IMR-90 (cell line): ENCODE results near the gene GUCA1C. TPM values are rescaled to one million over a fixed set of nuclear protein-coding genes. Genes with fewer than 3 reads are reported as not detected.

ENCODE experiments used
- ATAC-seq: fragments of 200-7000 bp; cut with Tn5 transposase; 2 replicates; pipeline ENCODE4 v1.9.1; 2020; ENCODE audit warnings: low read depth, mild to moderate bottlenecking, moderate library complexity
- BruUV-seq: library from RNA; stranded (reverse); fragments of 400-500 nt; replicated peaks from 2 replicates; lab custom pipeline; 2021; lab: Mats Ljungman, UMichigan
- CTCF ChIA-PET: fragments of 300-600 bp; formaldehyde crosslinking; extraction: SDS; loops from one replicate; lab custom pipeline; 2021; ENCODE audit warnings: antibody characterized with exemption; lab: Yijun Ruan, JAX
- POLR2A ChIA-PET: fragments of 300-600 bp; sonication (Branson Sonifier 250); formaldehyde crosslinking; loops from one replicate; lab custom pipeline; 2022; ENCODE audit warnings: antibody characterized with exemption; ENCODE audit not compliant: unreplicated experiment; lab: Charles Lee
- DNase-seq: peaks from one replicate; pipeline ENCODE4 v3.0.0; 2013
- H2AFZ ChIP-seq: replicated peaks from 2 replicates; pipeline ENCODE3; 2013; ENCODE audit warnings: low read length, mild to moderate bottlenecking; ENCODE audit not compliant: poor library complexity
- H2AK5ac ChIP-seq: 2 replicates; pipeline ENCODE4 v1.6.1; 2013; ENCODE audit warnings: low read depth, low read length, inconsistent platforms
- H2AK9ac ChIP-seq: replicated peaks from 2 replicates; pipeline ENCODE3; 2013; ENCODE audit warnings: mild to moderate bottlenecking, low read depth, low read length, moderate library complexity; ENCODE audit not compliant: poor library complexity
- H2BK120ac ChIP-seq: 2 replicates; pipeline ENCODE4 v1.6.1; 2013; ENCODE audit warnings: low read depth, low read length, inconsistent platforms
- H2BK15ac ChIP-seq: 3 replicates; pipeline ENCODE4 v1.6.1; 2013; ENCODE audit warnings: low read depth, low read length, inconsistent platforms
- H2BK20ac ChIP-seq: 2 replicates; pipeline ENCODE4 v1.6.1; 2013; ENCODE audit warnings: low read depth, mild to moderate bottlenecking, inconsistent platforms, low read length, moderate library complexity
- H2BK5ac ChIP-seq: 2 replicates; pipeline ENCODE4 v1.6.1; 2013; ENCODE audit warnings: mild to moderate bottlenecking, low read depth, low read length, inconsistent platforms; ENCODE audit not compliant: poor library complexity, severe bottlenecking
- H3K14ac ChIP-seq: replicated peaks from 2 replicates; pipeline ENCODE4 v1.6.1; 2013; ENCODE audit warnings: low read depth, low read length, inconsistent platforms
- H3K18ac ChIP-seq: 2 replicates; pipeline ENCODE4 v1.6.1; 2013; ENCODE audit warnings: low read depth, low read length, control low read depth
- H3K23ac ChIP-seq: 2 replicates; pipeline ENCODE4 v1.6.1; 2013; ENCODE audit warnings: low read depth, low read length, inconsistent platforms
- H3K27ac ChIP-seq: 2 replicates; pipeline ENCODE4 v1.5.1; 2013; ENCODE audit warnings: mild to moderate bottlenecking, control low read depth, low read length; ENCODE audit not compliant: insufficient read depth
- H3K27me3 ChIP-seq: 2 replicates; pipeline ENCODE4 v1.6.1; 2013; ENCODE audit warnings: low read length; ENCODE audit not compliant: control insufficient read depth, insufficient read depth
- H3K36me3 ChIP-seq: 2 replicates; pipeline ENCODE4 v1.6.1; 2013; ENCODE audit warnings: low read length, mixed read lengths; ENCODE audit not compliant: control insufficient read depth, insufficient read depth
- H3K4ac ChIP-seq: 2 replicates; pipeline ENCODE4 v1.6.1; 2013; ENCODE audit warnings: low read depth, low read length, inconsistent platforms
- H3K4me1 ChIP-seq: 2 replicates; pipeline ENCODE4 v1.6.1; 2013; ENCODE audit warnings: low read length, mixed read lengths; ENCODE audit not compliant: control insufficient read depth, insufficient read depth
- H3K4me2 ChIP-seq: 2 replicates; pipeline ENCODE4 v1.6.1; 2013; ENCODE audit warnings: low read depth, mild to moderate bottlenecking, control low read depth, low read length, moderate library complexity
- H3K4me3 ChIP-seq: 2 replicates; pipeline ENCODE4 v1.5.1; 2013; ENCODE audit warnings: low read depth, mild to moderate bottlenecking, control low read depth, low read length, moderate library complexity; ENCODE audit not compliant: insufficient read depth
- H3K56ac ChIP-seq: 2 replicates; pipeline ENCODE4 v1.6.1; 2013; ENCODE audit warnings: low read length, inconsistent platforms; ENCODE audit not compliant: insufficient read depth; ENCODE audit errors: extremely low read depth
- H3K79me1 ChIP-seq, 2 experiments: 2 replicates each; pipeline ENCODE4 v1.6.1; 2013; ENCODE audit warnings: low read length in 2 of 2, inconsistent platforms in 1 of 2, low read depth in 1 of 2
- H3K9ac ChIP-seq: 2 replicates; pipeline ENCODE4 v1.6.1; 2013; ENCODE audit warnings: low read depth, low read length, control low read depth
- H3K9me1 ChIP-seq: 2 replicates; pipeline ENCODE4 v1.6.1; 2013; ENCODE audit warnings: low read length, inconsistent platforms; ENCODE audit not compliant: insufficient read depth
- H3K9me3 ChIP-seq: 2 replicates; pipeline ENCODE4 v1.6.1; 2013; ENCODE audit warnings: low read length; ENCODE audit not compliant: control insufficient read depth, insufficient read depth
- H4K20me1 ChIP-seq: 2 replicates; pipeline ENCODE4 v1.6.1; 2013; ENCODE audit warnings: low read length, inconsistent platforms; ENCODE audit not compliant: insufficient read depth
- H4K5ac ChIP-seq: 2 replicates; pipeline ENCODE4 v1.6.1; 2013; ENCODE audit warnings: mild to moderate bottlenecking, low read depth, low read length, control low read depth
- H4K8ac ChIP-seq, 2 experiments: 2 replicates each; pipeline ENCODE4 v1.6.1; 2013; ENCODE audit warnings: low read depth in 2 of 2, low read length in 2 of 2, control low read depth in 1 of 2, inconsistent platforms in 1 of 2
- H4K91ac ChIP-seq: 2 replicates; pipeline ENCODE4 v1.6.1; 2013; ENCODE audit warnings: low read depth, low read length, inconsistent platforms; ENCODE audit not compliant: insufficient read depth
- CEBPB ChIP-seq: IDR thresholded peaks from 2 replicates; pipeline ENCODE4 v1.6.1; 2012; ENCODE audit warnings: low read depth, low read length, improper control_type of control experiment
- ELK1 ChIP-seq: fragments of 150-350 bp; IDR thresholded peaks from 2 replicates; pipeline ENCODE4 v1.6.1; 2016; ENCODE audit warnings: low read depth, mild to moderate bottlenecking, low read length, moderate library complexity, borderline replicate concordance
- FOS ChIP-seq: fragments of 150-350 bp; IDR thresholded peaks from 2 replicates; pipeline ENCODE4 v1.6.1; 2016; ENCODE audit warnings: low read depth, low read length
- MAZ ChIP-seq: IDR thresholded peaks from 2 replicates; pipeline ENCODE4 v1.6.1; 2012; ENCODE audit warnings: low read depth, mild to moderate bottlenecking, low read length, improper control_type of control experiment, moderate library complexity, borderline replicate concordance
- MXI1 ChIP-seq: IDR thresholded peaks from 2 replicates; pipeline ENCODE4 v1.6.1; 2012; ENCODE audit warnings: low read depth, mild to moderate bottlenecking, low read length, moderate library complexity, borderline replicate concordance
- RAD21 ChIP-seq: IDR thresholded peaks from 2 replicates; pipeline ENCODE4 v1.6.1; 2012; ENCODE audit warnings: low read length, improper control_type of control experiment
- RFX5 ChIP-seq: IDR thresholded peaks from 2 replicates; pipeline ENCODE4 v1.8.0; 2012; ENCODE audit warnings: low read depth, mild to moderate bottlenecking, low read length, moderate library complexity
- SMC3 ChIP-seq: fragments of 150-350 bp; IDR thresholded peaks from 2 replicates; pipeline ENCODE4 v1.6.1; 2016; ENCODE audit warnings: low read depth, mild to moderate bottlenecking, antibody characterized with exemption, low read length, moderate library complexity
- WGBS, 2 experiments: methylation state at CpG; one replicate each; pipeline versions ENCODE4 v1.1.5 to v1.1.7; 2013; ENCODE audit warnings: missing lambda C conversion rate in 2 of 2; ENCODE audit not compliant: insufficient read length in 1 of 2; ENCODE audit errors: extremely low coverage in 2 of 2; 5-methylcytosine and 5-hydroxymethylcytosine counted together
- dilution Hi-C: fragments of 300-500 bp; cut with HindIII; formaldehyde crosslinking; loops from one replicate; pipeline ENCODE4 v1.14.3; 2018; ENCODE audit warnings: low sequenced_read_pairs; ENCODE audit not compliant: unreplicated experiment
- in situ Hi-C: fragments of 300-500 bp; cut with MboI; formaldehyde crosslinking; loops from 3 replicates; pipeline ENCODE4 v1.14.3; 2019; ENCODE audit warnings: low sequenced_read_pairs, inconsistent platforms, mixed read lengths
- intact Hi-C: fragments of 100-400 bp; cut with micrococcal nuclease; formaldehyde crosslinking; loops from 2 replicates; pipeline ENCODE4 v1.10.0; 2022
- polyA plus RNA-seq, 3 experiments: library from polyadenylated mRNA; depleted of rRNA; stranded (reverse); fragments of >200 nt; gene quantifications; 2 replicates each; pipeline ENCODE4 v1.2.3, GENCODE V29; 2012; ENCODE audit warnings: low replicate concordance in 1 of 3
- total RNA-seq: library from RNA; depleted of rRNA; stranded (reverse); fragments of >200 nt; gene quantifications from 2 replicates; pipeline ENCODE4 v1.2.3, GENCODE V29; 2012
- TF ChIP-seq, protein P1 (sequence below): fragments of 150-350 bp; IDR thresholded peaks from 2 replicates; pipeline ENCODE4 v1.6.1; 2017; ENCODE audit warnings: mild to moderate bottlenecking, antibody characterized with exemption, low read length, low read depth

The GUCA1C gene
- total and polyA plus RNA-seq, 2 of the 4 experiments (the other 2 are of a cell fraction) = not detected

DNA sequence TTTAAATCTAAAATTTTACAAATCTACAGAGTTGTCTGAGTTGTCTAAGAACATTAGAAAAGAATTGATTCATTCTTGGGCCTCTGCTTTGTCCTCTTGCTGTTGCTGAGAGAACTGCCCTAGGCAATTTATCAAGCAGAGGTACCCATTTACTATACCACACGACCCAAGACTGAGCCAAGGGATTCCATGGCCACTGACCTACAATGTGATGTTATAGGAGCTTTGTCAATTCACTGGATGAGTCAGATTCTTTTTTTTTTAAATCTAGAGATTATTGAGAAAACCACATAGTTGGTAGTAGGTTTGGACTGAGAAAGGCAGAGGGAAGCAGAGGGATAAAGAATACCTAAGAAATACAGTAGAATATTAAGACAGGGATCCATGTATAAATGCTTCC, 75.8 kb downstream of the GUCA1C start:
- no peaks in the 10 kb centered on the region for H4K20me1 ChIP-seq

More for the DNA sequence above, 75.8 kb downstream of the GUCA1C start:
- intact Hi-C loops (no loop called here), in situ Hi-C loops (loop anchor here (25.0 kb wide), 1 partner anchor 91 kb away; no protein-coding TSS in a partner anchor), dilution Hi-C loops (no loop called here)
- no peak overlapping the region for H3K27ac ChIP-seq
- H3K4me2 ChIP-seq = no peak overlapping the region
- ChIA-PET POLR2A (no interaction called here), CTCF (no interaction called here)
- no peak overlapping the region for H3K4me3 ChIP-seq
- H4K5ac ChIP-seq = no peak overlapping the region
- H2BK20ac ChIP-seq = no peak overlapping the region
- TF ChIP-seq ELK1 (no peak), RAD21 (no peak), CEBPB (no peak), MXI1 (no peak), RFX5 (no peak), SMC3 (no peak), MAZ (no peak), FOS (no peak)
- TF ChIP-seq, protein P1, sequence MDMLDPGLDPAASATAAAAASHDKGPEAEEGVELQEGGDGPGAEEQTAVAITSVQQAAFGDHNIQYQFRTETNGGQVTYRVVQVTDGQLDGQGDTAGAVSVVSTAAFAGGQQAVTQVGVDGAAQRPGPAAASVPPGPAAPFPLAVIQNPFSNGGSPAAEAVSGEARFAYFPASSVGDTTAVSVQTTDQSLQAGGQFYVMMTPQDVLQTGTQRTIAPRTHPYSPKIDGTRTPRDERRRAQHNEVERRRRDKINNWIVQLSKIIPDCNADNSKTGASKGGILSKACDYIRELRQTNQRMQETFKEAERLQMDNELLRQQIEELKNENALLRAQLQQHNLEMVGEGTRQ = no peak
- no peak overlapping the region for H2AK5ac ChIP-seq
- no peaks in the 10 kb centered on the region for H3K79me1 ChIP-seq
- H3K9ac ChIP-seq = no peak overlapping the region
- H4K8ac ChIP-seq = no peak overlapping the region
- no peaks in the 10 kb centered on the region for H3K9me1 ChIP-seq
- H3K36me3 ChIP-seq = no peaks in the 10 kb centered on the region
- H3K23ac ChIP-seq = no peak overlapping the region
- no TSS peak for BruUV-seq
- no peak overlapping the region for H2AK9ac ChIP-seq
- H4K91ac ChIP-seq = no peak overlapping the region
- no peak overlapping the region for H2BK5ac ChIP-seq
- H3K27me3 ChIP-seq = no peaks in the 10 kb centered on the region
- ATAC-seq = no peak
- no peak overlapping the region for H2BK15ac ChIP-seq
- H3K4me1 ChIP-seq = no peaks in the 10 kb centered on the region
- no peak for DNase-seq
- no peak overlapping the region for H3K18ac ChIP-seq
- H3K14ac ChIP-seq = no peak overlapping the region
- no peak overlapping the region for H2AFZ ChIP-seq
- H3K4ac ChIP-seq = no peak overlapping the region
- H2BK120ac ChIP-seq = no peak overlapping the region
- H3K56ac ChIP-seq = no peak overlapping the region
- no peaks in the 10 kb centered on the region for H3K9me3 ChIP-seq
- WGBS, 2 experiments = no CpG with 5 or more reads among the region's 1 CpG
